Suppressor macrophage (primary cell): ENCODE results near the gene DNMT3A.

Source experiments
- DNase-seq, 4 experiments: peaks; one replicate each; pipeline ENCODE4 v3.0.0-alpha.2; 2020 to 2022

Gene DNMT3A

DNA sequence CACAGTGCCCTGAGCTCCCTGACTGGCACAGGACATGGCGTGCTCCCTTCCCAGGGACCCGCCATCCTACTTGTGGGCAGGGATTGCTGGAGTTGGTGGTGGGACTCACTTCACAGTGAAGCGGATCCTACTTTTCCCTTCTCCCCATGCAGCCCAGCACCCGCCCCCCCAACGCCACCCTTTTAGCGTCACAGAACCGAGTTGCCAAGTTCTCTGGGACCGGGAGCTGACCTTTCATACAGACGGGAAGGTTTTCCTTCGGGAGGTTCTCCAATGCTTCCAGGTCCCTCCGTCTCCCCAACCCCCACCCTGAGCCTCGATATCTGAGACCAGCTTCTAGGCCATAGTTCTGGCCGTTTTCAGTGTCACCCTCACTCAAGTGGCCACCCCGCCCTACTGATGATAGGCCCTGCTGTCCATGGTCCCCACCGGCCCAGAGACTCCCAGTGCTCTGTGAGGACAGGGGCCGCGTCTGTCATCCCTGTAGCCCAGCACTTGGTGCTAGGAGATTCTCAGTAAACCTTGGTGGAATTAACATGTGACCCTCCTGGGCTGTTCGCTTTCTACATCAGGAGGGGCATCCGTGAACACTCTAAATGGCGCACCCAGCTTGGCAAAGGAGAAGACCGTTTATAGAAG lies 1.6 kb upstream of the DNMT3A start:
- no peak for DNase-seq

DNA sequence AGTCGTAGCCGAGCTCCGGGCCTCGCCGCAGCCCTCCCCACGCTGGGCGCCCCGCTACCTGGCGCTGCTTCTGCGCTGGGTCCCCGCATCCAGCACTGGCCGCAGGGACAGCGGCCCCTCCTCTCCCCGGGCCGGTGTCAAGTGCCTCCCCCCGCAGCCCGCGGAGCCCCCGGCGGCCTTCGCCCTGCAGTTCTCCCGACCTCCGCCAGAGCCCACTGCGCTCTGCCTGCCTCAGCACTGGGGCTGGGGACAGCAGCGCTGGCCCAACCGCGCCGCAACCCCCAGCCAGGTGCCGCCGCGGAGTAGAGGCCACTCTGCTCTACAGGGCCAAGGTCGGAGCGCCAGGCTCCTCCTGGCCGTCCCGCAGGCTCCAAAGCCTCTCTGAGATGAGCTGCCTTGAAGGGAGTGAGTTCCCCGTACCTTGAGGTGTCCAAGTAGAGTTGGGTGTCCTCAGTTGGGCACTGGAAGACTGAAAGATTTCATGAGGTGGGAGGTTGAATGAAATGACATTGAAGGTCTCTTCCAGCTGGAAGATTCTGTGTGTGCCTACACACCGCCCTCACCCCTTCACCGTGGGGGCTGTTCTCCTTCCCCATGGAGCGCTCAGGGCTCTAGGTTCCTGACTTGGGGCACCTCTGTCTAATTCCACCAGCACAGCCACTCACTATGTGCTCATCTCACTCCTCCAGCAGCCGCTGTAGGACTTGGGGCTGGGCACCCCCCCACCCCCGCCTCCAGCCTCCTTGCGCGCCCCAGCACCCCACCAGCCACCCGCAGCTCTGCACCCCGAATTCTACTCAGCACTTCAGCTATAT lies 854 bp upstream of the DNMT3A start:
- peak; percentile 82 to 93 (median 87) for DNase-seq

DNA sequence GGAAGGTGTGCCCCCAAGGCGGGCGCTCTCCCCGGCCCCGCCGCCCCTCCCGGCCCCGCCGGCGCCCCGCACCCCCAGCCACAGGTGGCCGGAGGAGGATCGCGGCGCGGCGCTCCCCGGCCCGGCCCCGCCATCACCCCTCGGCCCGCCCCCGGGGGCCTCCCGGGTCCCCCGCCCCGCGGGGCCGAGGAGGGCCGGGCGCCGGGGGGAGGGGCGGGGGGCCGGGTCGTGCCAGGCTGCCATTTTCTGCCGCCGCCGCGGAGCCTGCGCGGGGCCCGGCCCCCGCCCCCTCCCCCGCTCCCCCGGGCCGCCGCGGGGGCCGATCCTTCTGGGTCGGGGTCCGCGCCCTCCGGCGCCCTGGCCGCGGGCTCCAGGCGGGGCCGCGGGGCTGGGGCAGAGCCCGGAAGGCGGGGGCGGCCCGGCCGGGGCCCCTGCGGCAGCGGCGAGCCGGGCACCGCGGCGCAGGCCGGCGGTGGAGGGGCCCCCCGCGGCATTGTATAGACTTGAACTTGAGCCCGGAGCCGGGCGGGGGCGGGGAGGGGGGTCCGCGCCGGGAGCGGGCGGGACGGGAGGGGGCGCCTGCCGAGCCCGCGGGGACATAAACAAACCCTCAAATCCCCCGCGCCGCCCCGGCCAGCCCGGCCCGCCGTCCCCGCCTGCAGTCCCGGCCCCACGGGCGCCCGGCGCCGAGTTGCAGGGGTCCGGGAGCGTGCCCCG lies 556 bp downstream of the DNMT3A start:
- DNase-seq: peak in 2 of 4 experiments; percentile 46 to 61

DNA sequence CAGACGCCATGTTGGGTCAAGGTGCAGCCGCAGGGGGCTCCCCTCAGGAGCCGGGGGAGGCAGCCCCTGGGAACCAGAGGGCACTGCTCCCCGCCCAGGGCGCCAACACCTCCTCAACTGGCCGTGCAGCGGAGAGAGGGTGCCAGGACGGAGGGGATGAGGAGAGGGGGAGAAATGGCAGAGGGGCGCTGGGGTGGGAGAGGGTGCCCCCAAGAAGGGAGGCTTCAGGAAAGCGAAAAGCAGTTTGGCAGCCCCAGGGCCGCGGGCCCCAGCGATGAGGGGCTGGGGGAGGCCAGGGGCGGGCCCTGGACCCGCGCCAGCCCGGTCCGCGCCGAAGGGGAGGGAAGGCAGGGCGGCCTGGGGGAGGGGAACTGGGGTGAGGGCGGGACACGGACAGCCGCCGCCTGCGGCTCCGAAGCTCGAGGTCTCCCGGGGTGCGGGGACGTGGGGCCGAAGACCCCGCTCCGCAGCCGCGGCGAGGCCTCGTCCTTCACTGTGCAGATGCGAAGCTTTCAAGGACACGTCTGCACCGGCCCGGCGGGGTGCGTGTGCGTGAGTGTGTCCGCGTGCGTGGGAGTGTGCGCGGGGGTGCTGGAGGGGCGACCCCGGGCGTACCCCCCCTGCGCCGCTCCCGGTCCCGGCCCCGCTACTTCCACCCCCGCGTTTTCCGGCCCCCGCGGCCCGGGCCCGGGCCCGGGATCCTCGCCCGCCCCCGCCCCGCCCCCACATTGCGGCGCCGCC lies 1.4 kb downstream of the DNMT3A start:
- DNase-seq: peak in 2 of 4 experiments; percentile 36 to 56

DNA sequence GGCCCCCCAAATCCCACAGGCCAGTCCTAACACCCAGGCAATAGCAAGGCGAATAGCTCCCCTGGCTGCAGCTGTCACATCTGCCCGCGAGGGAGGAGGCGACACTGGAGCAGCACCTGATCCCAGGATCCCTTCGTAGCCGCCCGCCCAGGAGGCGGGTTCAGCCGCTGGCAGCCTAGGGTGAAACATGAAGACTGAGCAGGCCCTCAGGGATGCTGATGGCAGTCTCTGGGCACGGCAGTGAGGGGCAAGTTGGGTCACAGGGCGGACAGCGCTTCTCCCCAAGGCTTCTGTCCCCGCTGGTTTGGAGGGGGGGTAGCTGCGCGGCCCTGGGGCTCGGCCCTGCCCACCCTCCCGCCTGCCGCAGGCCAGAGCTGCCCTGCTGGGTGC lies 1.9 kb downstream of the DNMT3A start:
- DNase-seq: no peak

DNA sequence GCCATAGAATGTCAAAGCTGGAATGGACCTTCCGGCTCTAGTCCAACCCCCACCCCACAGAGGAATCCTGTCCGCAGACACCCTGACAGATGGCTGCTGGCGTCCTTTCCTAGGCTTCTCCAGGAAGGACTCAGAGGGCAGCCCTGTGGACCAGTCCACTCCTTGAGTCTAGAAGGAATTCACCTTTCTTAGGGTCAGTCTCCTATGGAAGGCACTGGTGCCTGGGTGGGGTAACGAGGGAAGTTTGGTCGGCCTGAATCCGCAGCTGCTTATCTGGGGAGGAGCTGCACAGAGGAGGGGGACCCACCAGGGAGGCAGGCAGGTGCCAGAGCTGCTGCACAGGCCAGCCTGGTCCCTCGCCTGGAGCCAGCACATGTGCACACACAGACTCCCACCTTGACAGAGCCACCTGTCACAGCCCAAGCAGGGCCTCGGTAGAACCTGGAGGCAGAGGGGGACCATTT lies 2.5 kb downstream of the DNMT3A start:
- no peak for DNase-seq

DNA sequence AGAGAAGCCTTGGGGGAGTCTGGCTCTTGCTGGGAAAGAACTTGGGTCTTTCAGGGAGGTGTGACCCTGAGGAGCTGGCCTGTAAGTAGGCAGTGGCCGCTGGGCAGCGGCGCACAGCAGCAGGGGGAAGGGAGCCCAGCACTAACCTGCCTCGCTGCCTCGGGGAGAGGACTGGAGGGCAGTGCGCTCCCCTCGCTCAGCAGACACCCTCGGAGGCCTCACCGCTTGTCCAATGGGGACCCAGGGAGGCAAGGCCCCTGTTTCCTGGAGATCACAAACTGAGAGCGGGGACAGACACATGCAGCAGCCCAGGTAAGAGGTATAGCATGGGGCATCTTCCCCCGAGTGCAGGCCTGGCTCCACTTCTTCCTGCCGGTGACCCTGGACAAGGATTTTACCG lies 3.3 kb downstream of the DNMT3A start:
- no peak for DNase-seq

DNA sequence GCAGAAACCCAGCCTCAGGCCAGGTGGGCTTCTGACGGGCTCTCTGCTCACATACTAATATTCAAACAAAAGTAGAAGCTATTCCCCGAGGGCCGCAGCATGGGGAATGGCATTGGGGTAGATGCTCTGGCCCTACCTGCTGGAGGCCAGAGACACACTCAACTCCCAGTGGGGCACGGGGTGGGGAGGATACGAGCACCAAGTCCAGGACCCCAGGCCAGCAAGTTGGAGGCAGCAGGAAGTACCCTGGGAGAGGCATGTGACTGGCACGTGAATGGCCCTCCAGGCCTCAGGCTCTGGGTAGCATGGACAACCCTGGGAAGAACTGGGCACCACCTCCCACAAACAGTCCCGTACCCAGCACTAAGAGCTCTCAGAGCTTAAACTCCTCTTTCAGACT lies 3.8 kb downstream of the DNMT3A start:
- DNase-seq: no peak

DNA sequence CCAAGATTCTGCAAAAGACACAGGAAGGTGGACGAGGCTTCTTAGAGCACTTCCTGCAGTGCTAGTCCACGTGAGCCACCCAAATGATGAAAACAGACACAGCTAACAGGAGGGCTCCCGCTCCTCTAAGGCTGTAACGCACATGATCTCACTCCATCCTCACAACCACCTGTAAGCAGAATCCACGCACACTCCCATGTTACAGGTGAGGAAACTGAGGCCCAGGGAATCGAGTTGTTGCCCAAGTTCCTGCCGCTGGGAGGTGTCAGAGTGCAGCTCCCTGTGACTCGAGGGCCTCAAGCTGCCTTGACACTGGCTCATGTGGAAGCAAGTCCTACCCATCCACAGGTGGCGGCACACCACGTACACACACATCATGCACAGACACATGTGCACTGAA lies 4.4 kb downstream of the DNMT3A start:
- no peak for DNase-seq

DNA sequence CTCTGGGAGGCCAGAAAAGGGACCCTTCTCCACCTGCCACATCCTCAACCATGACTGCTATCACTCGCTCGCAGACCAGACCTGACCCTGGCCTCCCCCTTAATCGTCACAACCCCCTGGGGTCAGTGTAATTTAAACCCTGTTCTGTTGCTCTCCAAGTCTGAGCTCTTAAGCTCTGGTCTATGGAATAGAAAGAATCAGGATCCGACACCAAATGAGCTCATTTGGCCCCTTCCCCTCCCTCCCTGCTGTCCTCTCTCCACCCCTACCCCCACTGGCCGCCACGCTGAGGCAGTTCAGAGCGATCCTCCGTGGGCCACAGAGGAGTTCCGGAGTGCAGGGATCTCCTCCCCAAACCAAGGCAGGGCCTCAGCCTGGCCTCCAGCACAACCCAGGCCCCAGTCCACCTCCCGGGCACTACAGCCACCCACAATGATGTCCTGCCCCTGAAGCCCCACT lies 5.3 kb downstream of the DNMT3A start:
- no peak for DNase-seq

DNA sequence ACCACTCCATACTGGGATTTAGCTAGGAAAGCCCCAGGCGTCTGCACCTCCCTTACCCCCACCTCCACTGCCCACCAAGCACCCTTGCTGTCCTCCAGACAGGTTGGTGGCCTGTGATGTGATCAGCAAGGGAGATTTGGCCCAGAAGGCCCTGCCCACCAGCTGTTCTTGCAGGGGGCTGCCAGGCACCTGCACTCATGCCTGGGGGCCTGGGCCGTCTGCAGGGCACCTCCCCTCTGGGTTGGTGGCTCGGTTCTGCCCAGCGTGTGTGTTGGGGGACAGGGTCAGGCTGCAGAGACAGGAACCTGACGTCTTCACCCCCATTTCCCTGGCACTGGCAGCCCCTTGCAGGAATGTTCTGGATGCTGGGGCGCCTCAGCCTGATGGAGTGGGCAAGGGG lies 5.8 kb downstream of the DNMT3A start:
- no peak for DNase-seq

DNA sequence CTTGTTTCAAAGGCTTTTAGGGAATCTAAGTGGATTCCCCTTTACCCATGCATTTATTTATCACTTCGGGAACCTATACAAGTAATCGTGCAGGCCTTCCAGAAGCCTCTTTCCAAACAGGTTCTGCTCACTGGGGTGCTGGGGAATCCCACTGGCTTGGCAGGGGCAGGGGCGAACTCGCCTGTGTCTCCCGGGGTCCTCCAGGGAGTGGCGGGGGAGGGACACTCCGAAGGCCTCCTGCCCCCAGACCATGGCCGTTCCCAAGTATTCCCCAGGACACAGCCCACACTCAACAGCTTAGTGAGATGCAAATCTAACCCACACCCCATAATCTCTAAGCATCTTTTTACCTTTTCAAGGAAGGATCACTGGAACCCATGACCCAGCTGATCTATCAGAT lies 6.5 kb downstream of the DNMT3A start:
- no peak for DNase-seq

DNA sequence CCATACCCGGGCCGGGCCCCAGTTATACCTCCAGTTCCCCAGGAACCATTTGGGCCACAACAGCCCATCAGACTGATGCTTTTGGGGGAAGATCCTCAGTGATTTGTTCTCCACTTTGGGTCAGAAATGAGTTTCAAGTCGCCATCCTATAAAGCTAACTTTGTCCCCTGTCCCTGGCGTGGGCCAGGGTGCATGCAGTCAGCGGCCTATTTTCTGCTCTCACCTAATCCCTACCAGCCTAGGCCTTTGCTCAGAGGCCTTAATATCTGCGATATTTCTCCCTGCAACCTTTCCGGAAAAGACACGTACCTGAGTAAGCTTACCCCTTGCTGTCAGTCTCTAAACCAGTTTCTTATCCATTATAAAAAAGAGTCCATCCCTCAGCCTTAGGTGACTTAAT lies 7.2 kb downstream of the DNMT3A start:
- DNase-seq: no peak

DNA sequence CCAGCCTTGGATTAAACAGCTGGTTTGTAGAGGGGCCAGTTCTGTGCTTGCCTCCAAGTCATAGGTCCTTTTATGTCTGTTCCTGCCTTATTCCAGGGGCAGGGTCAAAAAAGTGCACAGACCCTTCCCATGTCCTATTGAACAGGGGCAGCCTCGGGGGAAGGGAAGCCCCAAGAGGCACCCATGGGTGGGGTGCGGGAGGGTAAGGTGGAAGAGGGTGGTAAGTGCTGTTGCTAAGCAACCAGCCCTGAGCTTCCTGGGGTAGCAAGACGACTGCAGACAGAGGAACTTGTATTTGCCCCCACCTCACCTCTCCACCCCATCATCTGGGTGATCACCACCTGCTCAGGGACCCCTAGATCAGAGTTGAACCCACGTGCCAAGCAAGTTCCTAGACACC lies 7.7 kb downstream of the DNMT3A start:
- DNase-seq: no peak

DNA sequence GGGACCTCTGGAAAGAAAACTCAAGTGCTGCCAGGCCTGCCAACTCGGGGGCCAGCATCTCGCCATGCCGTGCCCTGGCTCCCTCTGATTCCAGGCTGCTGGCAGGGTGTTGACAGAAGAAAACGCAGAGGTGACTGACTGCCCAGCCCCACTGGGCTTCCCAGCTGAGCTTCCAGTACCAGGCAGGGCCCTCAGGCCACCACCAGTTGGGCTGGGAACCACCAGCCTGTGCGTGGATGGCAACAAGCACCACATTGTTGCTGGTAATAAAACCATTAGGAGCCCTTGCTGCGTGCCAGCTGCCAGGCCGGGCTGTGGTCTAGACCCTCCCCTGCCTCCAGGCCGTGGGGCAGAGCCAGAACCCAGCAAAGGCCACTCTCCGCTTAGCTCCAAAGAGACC lies 9.2 kb downstream of the DNMT3A start:
- no peak for DNase-seq

DNA sequence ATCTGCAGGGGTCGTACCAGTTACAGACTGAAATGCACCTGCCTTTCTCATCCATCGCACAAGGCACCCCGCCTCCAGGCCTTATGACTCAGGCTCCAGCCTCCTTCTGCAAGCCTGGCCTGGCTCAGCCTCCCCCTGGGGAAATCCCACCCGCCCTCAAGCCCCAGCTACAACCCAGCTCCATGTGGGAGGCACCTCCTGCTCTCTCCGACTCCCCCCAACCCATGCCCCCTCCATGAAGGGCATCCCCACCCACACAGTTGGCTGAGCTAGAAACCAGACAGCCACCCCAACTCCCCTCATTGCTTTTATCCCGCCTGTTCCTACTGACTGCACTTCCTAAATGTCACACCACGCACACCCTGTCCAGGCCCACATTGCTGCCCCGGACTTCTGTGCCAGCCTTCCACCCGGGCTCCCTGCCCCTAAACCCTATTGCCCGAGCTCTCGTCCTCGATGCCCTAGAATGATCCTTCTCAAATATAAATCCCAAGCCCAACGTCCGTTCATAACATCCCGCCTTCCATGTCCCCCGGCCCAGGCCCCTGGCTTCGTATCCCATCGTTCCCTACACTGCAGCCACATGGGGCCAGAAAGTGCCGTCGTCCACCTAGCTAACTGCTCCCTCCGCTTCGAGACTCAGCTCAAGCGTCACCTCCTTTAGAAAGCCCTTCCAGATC lies 9.9 kb downstream of the DNMT3A start:
- DNase-seq: peak in 1 of 4 experiments; percentile 29

DNA sequence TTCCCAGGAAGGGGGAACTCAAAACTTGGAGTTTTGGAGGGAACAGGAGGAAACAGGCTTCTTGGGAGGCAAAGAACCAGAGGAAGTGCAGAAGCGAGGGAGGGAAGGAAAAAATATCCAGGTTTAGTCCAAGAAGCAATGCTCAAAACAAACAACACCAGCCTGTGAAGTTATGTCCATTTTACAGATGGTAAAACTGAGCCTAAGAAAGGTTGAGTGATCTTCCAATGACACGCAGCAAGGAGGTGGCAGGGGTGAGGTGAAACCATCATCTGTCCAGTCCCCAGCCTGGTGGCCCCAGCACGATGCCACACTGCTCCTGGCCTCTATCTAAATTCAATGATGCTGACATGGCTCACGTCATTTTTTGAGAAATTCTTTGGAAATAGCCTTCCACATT lies 10.8 kb downstream of the DNMT3A start:
- DNase-seq: no peak

DNA sequence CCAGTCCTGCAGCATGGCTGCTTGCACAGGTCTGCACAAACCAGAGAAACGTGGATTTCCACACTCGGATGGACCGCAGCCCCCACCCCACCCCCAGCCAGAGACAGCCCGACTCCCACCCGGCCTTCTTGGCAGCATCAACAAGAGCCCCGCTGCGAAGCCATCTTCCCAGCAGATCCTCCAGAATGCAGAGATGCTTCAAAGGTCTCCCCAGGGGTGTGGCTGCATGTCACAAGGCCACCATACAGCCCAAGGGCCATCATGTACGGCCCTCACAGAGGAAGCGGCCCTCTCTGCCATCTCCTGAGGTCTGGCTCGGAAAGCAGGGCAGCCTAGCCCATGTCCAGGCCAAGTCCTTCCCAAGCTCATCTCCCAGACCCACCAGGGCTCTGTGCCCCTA lies 11.5 kb downstream of the DNMT3A start:
- no peak for DNase-seq

DNA sequence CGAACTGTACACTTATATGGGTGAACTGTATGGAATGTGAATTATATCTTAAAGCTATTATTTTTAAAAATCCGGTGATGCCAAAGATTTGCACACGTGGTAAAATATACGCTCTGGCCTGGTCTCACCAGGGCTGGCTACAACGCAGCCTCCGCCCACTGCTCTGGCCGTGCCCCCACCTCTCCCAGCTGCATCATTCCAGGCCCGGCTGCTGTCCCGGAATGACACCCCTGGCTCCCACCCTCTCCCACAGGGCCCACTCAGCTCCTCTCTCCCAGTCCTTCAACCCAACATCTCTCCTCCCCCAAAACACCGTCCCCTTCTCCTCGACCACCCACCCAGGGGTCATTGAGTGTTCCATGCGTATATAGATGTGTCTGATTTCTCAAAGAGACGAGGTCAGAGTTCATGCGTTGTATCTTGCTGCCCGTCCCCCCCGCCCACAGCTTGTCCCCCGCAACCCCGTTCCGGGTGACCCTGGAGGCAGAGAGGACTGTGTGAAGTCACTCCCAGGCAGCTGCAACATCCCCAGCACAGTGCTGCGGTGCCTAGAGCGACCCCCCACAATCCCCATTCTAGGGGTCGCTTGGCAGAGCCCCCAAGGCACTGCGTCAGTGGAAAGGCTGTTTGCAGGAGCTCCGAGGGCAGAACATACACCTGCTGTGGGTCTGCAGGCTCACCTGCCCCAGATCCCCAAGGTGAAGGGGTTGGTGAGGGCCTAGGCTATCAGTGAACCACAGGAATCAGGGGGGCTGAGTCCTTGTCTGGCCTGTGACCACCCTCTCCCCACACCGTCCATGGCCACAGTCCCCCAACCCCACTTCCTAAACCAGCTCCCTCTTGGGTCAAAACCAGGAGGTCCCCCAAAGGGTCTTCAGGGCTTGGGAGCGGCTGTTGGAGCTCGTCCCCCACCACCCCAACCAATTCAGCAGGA lies 13.3 kb downstream of the DNMT3A start:
- no peak for DNase-seq

DNA sequence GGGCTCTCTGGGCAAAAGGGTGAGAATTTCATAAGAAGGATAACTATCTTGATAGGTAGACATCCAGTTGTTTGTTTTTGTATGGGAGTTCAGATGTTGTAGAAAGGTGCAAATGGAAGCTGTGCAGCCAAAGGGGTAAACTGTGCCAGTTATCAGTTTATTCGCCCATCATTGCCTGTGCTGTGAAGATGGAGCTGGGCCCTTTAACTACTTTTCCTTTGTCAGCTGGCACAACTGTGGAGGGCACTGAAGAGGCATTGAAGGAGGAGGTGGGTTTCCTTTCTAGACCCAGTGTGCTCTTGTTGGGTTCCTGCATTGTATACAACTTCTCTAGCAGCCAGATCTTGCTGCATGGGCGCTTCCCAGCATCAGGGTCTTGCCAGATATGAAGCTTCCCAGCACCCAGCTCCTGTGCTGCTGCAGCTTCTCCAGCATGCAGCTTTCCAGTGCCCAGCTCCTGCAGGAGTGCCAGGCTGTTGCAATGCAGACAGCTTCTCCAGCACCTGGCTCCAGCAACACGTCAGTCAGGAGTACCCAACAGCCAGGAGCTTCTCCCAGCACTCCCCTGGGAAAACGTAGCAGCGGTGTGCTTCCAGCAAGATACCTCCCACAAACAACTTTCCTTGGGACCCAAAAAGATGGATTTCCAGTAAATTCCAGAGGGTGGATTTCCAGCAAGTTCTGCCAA lies 15.3 kb downstream of the DNMT3A start:
- DNase-seq: no peak
